BE2C (cell line): Measurements from ENCODE around the gene AIMP2.

Experiments used
- DNase-seq: peaks from one replicate; pipeline ENCODE4 v3.0.0-alpha.2; 2020
- H3K27me3 ChIP-seq: fragments of 250-450 bp; sonication (Bioruptor Pico); 2 replicates; pipeline ENCODE4 v1.5.1; 2020; ENCODE audit warnings: mild to moderate bottlenecking
- H3K36me3 ChIP-seq: fragments of 250-450 bp; sonication (Bioruptor Pico); 2 replicates; pipeline ENCODE4 v1.5.1; 2020; ENCODE audit warnings: mild to moderate bottlenecking
- H3K4me1 ChIP-seq: fragments of 250-450 bp; sonication (Bioruptor Pico); 2 replicates; pipeline ENCODE4 v1.5.1; 2020
- H3K4me3 ChIP-seq: 2 replicates; pipeline ENCODE4 v1.5.1; 2011; ENCODE audit warnings: low read depth, low read length
- H3K9me3 ChIP-seq: fragments of 250-450 bp; sonication (Bioruptor Pico); 2 replicates; pipeline ENCODE4 v1.5.1; 2020
- TF ChIP-seq, protein P1 (sequence below): IDR thresholded peaks from 2 replicates; pipeline ENCODE4 v1.5.1; 2012; ENCODE audit warnings: mild to moderate bottlenecking, low read depth, low read length

AIMP2 gene

DNA sequence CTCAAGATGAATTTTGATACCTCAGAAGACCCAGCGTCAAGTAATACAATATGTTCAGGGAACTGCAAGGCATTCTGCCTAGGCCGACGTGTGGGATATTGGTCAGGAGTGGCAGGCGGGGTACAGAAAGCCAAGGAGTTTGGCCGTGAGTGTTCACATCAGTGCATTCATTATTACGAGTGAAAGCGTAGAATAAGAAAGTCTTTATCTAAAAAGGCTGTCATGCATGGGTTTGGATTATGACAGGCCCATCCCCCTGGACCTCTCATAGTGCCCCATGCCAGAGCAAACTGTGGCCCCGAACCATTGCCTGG lies 7.5 kb downstream of the AIMP2 start:
- no peaks in the 10 kb centered on the region for H3K27me3 ChIP-seq
- DNase-seq: no peak
- H3K36me3 ChIP-seq: peaks cover 80% of the 10 kb centered on the region
- TF ChIP-seq, protein P1, sequence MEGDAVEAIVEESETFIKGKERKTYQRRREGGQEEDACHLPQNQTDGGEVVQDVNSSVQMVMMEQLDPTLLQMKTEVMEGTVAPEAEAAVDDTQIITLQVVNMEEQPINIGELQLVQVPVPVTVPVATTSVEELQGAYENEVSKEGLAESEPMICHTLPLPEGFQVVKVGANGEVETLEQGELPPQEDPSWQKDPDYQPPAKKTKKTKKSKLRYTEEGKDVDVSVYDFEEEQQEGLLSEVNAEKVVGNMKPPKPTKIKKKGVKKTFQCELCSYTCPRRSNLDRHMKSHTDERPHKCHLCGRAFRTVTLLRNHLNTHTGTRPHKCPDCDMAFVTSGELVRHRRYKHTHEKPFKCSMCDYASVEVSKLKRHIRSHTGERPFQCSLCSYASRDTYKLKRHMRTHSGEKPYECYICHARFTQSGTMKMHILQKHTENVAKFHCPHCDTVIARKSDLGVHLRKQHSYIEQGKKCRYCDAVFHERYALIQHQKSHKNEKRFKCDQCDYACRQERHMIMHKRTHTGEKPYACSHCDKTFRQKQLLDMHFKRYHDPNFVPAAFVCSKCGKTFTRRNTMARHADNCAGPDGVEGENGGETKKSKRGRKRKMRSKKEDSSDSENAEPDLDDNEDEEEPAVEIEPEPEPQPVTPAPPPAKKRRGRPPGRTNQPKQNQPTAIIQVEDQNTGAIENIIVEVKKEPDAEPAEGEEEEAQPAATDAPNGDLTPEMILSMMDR: no peak
- no peak overlapping the region for H3K4me3 ChIP-seq
- no peaks in the 10 kb centered on the region; the same call in 1 of the 2 replicates for H3K4me1 ChIP-seq
- H3K9me3 ChIP-seq: no peaks in the 10 kb centered on the region

DNA sequence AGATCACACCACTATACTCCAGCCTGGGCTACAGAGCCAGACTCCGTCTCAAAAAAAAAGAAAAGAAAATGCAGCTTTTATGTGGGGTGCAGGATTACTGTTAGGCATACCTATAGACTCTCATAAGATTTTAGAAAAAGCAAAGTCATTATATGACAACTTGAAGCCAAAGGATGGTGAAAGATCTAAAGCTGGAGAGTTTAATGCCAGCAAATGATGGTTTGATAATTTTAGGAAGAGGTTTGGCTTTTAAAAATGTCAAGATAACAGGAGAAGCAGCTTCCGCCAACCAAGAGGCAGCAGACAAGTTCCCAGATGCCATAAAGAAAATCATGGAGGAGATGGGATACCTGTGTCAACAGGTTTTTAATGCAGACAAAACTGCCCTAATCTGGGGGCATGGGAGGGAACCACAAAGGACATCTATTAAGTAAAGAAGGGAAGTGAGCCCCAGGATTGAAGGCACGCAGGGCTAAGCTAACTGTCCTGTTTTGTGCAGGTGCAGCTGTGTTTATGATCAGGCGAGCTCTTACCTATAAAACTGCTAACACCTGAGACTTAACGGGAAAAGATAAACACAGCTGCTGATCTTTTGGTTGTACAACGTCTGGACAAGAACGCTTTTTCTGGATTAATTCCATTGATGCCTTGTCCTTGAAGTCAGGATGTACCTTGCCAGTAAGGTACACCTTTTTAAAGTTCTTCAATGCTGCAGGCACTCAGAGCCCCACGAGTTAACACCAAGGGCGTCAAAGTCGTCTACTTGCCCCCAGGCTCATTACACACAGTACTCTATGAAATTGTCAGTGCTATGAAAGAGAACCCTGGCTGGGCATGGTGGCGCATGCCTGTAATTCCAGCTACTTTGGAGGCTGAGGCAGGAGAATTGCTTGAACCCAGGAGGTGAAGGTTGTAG lies 11.6 kb downstream of the AIMP2 start:
- H3K27me3 ChIP-seq: no peaks in the 10 kb centered on the region
- H3K4me3 ChIP-seq: no peak overlapping the region
- no peaks in the 10 kb centered on the region for H3K9me3 ChIP-seq
- no peaks in the 10 kb centered on the region for H3K4me1 ChIP-seq
- DNase-seq: no peak
- TF ChIP-seq, protein P1: no peak
- peaks cover 96% of the 10 kb centered on the region for H3K36me3 ChIP-seq

DNA sequence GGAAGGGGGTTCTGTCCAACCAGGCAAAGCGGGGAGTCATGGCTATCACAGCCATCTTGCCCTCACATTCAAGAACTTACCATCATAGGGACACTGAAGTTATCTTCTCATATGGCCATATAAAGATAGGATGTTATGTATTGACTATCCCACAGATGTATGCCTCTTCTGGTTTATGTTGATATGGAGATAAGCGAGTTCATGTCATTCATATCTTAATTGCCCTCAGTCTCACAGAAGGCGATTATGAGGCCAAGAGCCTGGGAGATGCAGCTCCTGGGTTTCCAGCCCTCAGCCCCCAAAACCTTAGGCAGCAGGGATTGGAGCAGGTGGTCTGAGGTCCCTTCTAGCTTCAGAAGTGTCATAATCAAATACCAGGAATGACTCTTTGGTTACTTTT lies 13.6 kb downstream of the AIMP2 start:
- TF ChIP-seq, protein P1: no peak
- H3K4me3 ChIP-seq: no peak overlapping the region
- H3K36me3 ChIP-seq: peaks cover 95% of the 10 kb centered on the region
- H3K4me1 ChIP-seq: no peaks in the 10 kb centered on the region
- no peaks in the 10 kb centered on the region for H3K27me3 ChIP-seq
- DNase-seq: no peak
- no peaks in the 10 kb centered on the region for H3K9me3 ChIP-seq

DNA sequence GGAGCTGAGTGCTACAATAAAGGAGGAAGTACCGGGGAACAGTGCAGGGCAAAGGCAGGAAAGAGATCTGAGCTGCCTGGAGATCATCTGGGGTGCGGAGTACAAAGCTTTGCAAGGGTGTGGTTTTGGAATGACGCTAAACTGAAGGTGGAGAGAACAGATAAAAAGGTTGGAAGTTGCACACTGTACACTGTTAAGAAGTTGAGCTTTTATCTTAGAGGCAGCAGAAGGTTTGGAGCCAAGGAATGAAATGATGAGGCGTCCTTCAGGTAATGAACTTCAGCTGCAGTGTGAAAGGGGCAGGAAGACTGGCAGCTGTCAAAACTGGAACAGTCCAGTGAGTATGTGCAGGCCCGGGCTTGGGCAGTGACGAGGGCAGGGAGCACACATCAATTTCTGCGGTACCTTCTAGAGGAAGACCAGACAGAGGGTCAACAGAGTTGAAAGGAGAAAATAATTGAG lies 14.9 kb downstream of the AIMP2 start:
- Histone ChIP-seq H3K4me1 (no peaks in the 10 kb centered on the region), H3K36me3 (peaks cover 97% of the 10 kb centered on the region), H3K9me3 (no peaks in the 10 kb centered on the region), H3K4me3 (no peak overlapping the region), H3K27me3 (no peaks in the 10 kb centered on the region)
- TF ChIP-seq, protein P1: no peak
- DNase-seq: no peak

DNA sequence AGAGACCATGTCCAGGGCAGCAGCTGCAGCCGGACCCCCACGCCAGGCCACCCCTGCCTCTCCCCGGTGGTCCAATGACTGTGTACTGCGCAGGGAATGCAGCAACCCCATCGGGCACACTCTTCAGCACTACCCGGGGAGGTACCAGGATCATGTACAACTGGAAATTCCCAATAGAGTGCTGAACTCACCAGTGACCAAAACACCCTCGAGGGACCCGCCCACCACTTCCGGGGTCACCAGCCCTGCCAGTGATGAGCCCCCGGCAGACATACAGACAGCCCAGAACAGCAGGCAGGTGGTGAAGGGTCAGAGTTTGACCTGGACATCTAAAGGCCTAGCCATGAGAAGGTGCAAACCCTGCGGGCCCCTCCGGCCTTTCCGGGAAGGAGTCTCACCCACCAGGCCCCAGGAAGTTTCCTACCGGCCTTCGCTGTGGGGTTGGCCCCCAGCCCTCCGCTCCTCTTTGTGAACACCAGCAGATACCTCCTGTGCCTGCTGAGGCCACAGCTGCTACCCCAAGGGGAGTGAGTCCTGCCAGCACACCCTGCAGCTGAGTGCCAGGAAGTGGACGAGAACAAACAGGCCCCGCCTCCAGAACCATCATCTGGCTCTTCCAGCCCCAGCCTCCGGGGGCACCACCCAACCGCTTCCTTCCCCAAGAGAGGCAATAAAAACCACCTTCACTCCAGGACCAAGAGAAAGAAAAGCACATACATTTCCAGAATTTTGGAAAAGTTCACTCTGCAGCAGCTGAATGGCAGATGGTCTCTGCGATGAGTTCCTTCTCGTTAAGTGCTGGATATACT lies 17.1 kb downstream of the AIMP2 start:
- TF ChIP-seq, protein P1: peak; percentile 43
- Histone ChIP-seq H3K27me3 (no peaks in the 10 kb centered on the region), H3K9me3 (no peaks in the 10 kb centered on the region), H3K4me1 (no peaks in the 10 kb centered on the region), H3K36me3 (peaks cover 88% of the 10 kb centered on the region), H3K4me3 (no peak overlapping the region)
- DNase-seq: peak; percentile 60

DNA sequence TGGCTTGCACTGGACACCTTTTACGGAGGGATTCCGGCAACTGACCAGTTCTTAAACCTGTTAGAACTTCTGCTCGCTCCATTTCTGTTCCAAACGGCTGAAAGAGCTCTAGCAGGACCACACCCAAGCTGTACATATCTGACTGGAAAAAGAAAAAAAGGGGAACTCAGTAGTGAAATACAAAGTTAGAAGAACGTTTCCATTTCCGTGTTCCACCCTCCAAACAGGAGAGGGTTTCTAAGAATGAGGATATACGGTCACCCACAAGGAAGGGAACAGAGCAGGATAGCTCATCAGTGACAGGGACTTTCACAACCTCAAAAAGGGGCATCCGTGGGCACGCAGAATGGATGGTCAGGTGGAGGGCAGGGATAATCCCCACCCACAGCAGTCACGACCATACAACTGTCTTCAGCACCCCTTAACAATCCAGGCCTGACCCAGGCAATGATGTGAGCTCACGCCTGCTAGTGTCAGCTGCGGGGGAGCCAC lies 17.8 kb downstream of the AIMP2 start:
- Histone ChIP-seq H3K4me3 (no peak overlapping the region), H3K36me3 (peaks cover 87% of the 10 kb centered on the region), H3K27me3 (no peaks in the 10 kb centered on the region), H3K9me3 (no peaks in the 10 kb centered on the region), H3K4me1 (no peaks in the 10 kb centered on the region)
- no peak for DNase-seq
- TF ChIP-seq, protein P1: no peak
